Ovary (tissue), 3 donors: ENCODE results near the gene IMMP2L.

Experiments
- EP300 ChIP-seq: sonication (generic); formaldehyde crosslinking; IDR thresholded peaks from one replicate; pipeline ENCODE4 v1.6.1; 2017; ENCODE audit warnings: antibody characterized with exemption
- POLR2A ChIP-seq: fragments of 450-650 bp; IDR thresholded peaks from one replicate; pipeline ENCODE4 v1.6.1; 2017; ENCODE audit warnings: antibody characterized with exemption, mild to moderate bottlenecking, moderate library complexity
- TF ChIP-seq, protein P1 (sequence below), 3 donors: fragments of 450-650 bp in 2 of 3; fragments of 200-600 bp in 1 of 3; IDR thresholded peaks; one replicate each; pipeline versions ENCODE4 v1.5.1 to v1.8.0; 2016 to 2022; ENCODE audit warnings: antibody characterized with exemption in 3 of 3, mild to moderate bottlenecking in 1 of 3
- donor health status: DM: no; HTN: no; CAD: no.

DNA sequence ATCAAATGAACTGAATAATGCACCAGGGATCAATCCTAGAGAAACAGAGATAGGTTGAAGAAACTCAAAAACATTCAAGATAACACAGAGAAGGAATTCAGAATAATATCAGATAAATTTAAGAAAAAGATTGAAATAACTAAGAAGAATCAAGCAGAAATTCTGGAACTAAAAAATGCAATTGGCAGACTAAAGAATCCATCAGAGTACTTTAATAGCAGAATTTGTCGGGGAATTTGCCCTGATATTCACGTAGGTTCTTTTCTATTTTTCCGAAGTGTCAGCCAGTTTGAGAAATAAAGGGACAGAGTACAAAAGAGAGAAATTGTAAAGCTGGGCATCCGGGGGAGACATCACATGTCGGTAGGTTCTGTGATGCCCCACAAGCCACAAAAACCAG is 9.4 kb upstream of the IMMP2L start:
- TF ChIP-seq POLR2A: no peak
- TF ChIP-seq, protein P1, sequence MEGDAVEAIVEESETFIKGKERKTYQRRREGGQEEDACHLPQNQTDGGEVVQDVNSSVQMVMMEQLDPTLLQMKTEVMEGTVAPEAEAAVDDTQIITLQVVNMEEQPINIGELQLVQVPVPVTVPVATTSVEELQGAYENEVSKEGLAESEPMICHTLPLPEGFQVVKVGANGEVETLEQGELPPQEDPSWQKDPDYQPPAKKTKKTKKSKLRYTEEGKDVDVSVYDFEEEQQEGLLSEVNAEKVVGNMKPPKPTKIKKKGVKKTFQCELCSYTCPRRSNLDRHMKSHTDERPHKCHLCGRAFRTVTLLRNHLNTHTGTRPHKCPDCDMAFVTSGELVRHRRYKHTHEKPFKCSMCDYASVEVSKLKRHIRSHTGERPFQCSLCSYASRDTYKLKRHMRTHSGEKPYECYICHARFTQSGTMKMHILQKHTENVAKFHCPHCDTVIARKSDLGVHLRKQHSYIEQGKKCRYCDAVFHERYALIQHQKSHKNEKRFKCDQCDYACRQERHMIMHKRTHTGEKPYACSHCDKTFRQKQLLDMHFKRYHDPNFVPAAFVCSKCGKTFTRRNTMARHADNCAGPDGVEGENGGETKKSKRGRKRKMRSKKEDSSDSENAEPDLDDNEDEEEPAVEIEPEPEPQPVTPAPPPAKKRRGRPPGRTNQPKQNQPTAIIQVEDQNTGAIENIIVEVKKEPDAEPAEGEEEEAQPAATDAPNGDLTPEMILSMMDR (IDR thresholded peaks at IDR 0.05): no peak
- TF ChIP-seq EP300: no peak
